Right lung (tissue), 5 donors: ENCODE measurements around the gene KCNK17. TPM values are rescaled to one million over a fixed set of nuclear protein-coding genes. Genes with fewer than 3 reads are reported as not detected.

ENCODE experiments used
- DNase-seq, 2 donors: peaks; one replicate each; pipeline ENCODE4 v3.0.0-alpha.2; 2013
- polyA plus RNA-seq, 5 donors: library from polyadenylated mRNA; unstranded; fragments of 120-200 nt; gene quantifications; one replicate each; pipeline versions ENCODE4 v1.2.1 to v1.2.3, GENCODE V29; 2013; ENCODE audit warnings: inconsistent platforms in 1 of 5, low replicate concordance in 1 of 5; ENCODE audit not compliant: insufficient read length in 5 of 5, insufficient read depth in 1 of 5

KCNK17 gene
- polyA plus RNA-seq, 5 donors, result 8.2 to 14.8 (median 14.2) TPM

DNA sequence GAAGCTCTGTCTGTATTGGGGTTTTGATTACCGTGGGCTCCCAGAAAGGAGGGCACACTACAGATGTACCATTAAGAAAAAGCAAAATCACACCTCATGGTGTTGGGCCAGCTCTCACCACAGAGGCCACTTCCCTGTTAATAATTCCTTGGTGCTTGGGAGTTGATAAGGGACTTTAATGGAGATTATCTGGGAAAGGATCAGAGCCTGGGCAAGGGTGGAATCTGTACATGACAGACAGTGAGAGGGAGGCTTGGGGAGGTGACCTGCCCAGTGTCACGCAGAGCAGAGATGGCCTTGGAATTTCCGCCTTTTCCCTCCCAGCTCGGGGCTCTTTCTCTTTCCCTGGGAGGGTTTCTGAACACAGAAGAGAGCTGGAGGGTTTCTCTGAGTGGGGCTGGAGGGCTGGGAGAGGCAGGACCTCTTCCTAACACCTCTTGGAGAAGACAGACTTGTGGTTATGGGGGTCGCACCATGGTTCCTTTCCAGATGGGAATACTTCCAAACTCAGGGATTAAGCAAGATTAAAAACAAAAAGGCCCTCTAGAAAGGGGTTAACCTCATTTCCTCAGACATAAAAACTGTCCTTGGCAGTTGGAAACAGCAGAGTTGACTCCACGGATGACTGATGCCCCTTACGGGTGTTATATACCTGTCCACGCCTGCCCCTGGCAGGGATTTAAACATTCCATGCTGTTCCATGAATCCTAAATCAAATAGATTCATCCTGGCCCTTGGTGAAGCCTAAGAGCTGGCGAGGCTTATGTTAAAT, 25.1 kb upstream of the KCNK17 start:
- no peak for DNase-seq

- DNase-seq, result no peak
Observed at GRCh38 chr6:39338397-39338796, 24.2 kb upstream of the KCNK17 start.

DNA sequence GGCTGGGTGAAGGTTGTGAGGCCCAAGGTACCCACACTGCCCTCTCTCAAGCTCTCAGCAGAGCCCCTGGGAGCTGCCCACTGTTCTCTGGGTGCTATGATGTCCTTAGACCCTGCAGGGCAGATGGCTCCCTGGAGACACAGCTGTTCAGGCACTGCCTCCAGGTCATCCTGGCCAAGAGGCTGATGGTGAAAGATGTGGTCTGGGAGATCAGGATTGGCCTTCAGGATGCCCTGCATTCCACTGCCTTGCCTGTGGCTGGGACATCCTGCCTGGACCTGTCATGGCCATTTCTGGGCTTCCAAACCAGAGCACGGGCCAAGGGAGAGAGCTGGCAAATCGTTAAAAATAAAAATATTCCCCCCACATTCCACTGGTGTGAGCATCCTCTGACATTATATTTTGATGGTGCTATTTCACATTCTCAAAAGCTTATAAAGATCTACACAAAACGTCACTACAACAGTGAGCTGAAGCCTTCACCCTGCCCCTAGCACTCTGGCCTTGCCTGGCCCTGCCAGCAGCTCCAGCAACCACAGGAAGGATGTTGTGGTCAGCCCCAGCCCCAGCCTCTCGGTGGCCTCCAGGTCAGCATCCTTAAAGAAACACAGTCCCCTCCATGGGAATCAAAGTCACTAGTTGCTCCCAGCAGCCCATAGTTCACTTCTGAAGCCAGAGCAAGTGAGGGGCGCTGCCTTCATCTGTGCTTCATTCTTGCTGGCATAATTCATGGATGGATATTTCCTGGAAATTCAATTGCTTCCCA, 21.7 kb upstream of the KCNK17 start:
- no peak for DNase-seq

DNA sequence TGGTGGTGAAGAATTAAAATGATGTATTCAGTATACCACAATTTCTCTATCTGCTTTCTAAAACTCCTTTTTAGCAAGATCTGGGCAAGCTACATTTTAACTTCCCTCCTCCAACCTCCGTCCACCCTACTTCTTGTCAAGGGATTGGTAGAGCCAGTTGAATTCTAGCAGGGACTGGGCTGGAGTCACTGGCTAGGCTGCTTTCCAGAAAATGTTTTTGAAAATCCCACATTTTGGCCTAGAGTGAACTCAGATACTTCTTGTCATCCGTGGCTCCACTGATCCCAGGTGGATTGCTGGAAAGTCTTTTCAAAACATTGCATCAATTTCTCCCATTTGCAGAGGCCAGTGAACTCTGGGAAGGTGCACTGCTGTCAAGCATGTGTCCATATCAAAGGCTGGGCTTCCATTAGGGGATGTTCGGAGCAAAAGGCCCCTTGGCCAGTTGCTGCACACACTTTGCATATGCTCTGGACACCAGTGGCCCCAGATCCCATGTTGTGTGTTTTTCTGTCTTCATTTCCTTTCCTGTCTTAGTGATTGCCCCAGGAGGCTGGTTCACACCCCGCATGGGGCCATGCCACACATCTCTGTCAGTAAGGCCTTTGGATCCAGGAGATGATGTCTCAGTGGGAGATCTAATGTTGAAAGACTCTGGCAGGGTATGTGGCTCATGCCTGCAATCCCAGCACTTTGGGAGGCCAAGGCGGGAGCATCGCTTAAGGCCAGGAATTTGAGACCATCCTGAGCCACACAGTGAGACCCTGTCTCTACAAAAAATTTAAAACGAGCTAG, 19.6 kb upstream of the KCNK17 start:
- no peak for DNase-seq

DNA sequence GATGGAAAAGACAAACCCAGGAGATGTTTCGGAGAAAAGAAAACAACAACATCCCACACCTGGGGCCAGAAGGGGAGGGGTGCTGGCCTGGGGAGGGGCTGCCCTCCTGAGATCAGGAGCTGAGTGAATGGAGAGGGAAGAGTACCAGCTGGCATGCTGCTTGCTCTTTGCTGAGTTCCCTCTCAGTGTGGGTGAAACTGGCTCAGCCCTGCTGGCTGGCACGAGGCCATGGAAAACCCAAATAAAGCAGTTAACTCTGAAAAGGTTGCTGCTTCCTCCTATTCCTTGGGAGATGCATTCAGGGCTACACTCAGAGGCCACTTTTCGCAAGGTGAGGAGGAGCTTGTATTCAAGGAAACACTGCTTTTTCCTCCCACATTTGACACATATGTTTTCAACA, 16.3 kb upstream of the KCNK17 start:
- no peak for DNase-seq

DNA sequence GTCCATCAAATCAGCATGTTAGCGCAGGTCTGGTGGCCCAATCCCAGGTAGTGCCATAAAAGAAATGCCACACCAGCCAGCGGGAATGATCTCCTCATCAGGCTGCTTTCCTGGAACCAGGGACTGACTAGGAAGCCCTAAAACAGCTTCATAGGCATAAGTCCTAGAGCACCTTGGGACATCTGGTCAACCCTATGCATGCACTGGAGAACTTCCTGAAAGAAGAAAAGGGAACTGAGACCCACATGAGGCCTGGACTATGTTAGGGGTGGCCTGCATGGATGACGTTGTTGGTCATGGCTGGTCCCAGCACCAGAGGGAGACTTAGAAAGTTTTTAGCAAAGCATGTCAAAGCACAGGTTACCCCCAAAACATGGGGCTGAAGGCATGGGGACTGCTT, 15.8 kb upstream of the KCNK17 start:
- DNase-seq, result no peak

DNA sequence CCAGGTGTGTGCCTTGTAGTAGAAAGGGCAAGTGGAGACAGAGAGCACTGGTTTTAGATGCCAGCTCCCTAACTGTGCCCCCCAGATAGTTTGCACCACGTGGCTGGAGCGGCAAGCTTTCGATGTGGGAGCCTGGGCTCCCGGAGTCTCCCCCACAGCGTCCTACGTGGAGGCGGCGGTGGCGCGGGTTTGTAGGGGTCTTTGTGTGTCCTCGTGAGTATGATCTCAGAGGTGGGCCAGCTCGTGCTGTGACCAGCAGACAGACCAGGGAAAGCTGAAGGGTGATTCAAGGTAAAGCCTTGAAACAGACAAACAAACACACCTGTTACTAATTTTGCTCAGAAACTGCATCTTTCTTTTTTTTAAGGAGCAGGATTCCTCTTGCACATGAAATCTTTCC, 13.8 kb upstream of the KCNK17 start:
- no peak for DNase-seq

DNA sequence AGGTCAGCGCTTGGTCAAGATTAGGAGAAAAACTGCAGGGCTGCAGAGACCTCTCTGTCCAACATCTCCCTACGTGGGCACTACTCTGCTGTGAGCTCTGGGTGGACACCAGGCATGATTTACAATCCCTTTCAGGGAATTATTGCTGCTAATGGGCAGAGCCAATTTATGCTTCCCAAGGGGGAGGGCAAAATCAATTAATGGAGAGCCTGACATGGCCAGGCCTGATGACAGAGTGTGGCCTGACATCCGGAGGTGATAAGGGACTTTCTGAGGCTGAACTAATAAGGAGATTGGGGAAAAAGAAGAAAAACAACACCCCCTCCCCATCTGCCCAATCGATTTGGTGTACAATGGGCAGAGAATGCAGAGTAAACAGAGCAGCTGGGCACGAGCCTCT, 13.3 kb upstream of the KCNK17 start:
- no peak for DNase-seq

DNA sequence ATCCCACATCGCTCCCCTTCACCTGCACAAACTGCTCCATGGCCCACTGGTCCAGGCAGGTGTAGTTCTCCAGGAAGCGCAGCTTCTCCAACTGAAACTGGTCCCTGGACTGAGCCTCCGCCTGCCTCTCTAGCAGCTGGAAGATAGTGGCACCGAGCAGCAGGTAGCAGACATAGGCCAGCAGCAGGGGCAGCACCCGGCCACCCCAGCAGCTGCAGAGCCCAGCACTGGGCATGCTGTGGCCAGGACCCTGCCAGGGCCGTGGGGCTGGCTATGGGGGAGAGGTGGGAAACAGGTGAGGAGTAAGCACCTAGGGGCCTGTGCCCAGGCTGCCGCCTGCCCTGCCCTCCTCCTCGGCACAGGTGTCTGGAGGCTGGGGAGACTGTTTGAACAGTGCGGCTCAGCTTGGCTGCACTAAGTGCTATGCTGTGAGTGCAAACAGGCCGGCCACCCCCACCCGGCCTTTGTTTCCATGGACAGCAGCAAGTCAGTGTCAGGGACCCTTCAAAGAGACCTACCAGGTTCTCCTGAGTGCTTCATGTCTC, 8.2 kb upstream of the KCNK17 start, which contains the start of gene KCNK16:
TSS of gene KCNK16 (minus strand) at position 397 of the 545 bp plus-strand sequence. CDS start at position 235, 162 bp downstream.
- DNase-seq, result no peak

DNA sequence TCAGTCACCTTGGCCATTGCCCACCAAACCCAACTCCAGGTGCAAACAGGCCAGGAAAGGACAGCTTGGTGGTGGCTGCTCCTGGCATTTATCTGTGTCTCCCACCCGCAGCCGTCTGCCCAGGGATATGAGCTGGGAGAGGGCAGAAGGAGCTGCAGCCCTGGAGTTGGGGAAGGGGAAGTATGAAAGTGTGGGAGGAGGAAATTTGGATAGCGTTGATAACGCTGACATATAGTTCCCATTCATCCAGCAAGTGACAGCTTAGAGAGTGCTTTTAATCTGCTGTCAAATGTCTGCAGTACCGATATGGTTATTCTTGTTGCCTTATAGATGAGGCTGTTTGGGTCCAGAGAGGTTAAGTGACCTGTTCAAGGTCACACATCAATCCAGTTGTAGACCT, 7.5 kb upstream of the KCNK17 start:
- no peak for DNase-seq

DNA sequence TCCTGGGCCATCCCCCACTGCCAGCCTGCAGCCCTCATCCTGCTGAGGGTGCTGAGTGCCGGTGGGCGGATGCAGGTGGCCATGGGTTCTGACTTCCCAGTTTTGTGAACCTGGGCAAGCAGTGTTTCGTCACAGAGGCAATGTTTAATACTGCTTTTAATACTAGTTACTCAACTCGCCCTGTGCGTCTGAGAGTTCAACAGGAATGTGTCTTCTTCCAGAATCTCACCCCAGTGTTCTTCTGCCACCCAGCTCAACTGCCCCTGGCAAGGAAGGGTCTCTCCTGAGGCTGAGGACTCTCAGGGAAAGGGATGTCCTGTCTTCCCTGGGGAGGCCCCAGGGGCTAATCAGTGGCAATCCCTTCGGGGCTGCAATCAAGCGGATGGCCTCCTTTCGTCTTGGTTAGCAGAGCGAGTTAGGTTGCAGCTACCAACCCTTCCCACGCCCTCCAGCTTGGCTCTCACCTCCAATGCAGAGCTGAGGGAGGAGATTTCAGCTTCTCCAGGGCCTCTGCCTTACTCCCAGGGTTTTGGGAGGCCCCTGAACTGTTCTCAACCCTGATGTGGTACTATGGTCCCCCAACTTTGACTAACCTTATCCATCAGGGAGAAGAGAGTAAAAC, 6.3 kb upstream of the KCNK17 start:
- no peak for DNase-seq

GRCh38 chr6:39319621-39320362, 5.6 kb upstream of the KCNK17 start:
- DNase-seq, result no peak

DNA sequence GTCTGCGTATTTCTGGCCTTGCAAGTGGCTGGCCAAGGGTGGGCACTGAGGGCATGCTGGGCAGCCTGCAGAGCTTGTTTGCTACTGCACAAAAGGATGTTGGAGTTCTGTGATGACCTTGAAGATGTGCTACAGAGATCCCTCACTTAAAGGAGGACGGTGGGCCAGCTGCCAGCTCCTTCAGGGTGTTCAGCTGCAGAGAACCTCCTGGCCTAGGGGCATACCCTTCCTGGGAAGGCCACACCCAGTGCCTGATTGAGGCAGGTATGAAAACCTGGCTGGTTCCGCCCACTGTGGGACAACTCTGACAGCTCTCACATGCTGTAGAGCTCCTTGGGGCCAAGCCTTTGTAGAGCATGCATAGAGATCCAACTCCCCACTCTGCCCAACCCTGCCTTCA, 3.0 kb upstream of the KCNK17 start:
- no peak for DNase-seq

- DNase-seq, result no peak
Observed at GRCh38 chr6:39313526-39314272, 520 bp downstream of the KCNK17 start.

DNA sequence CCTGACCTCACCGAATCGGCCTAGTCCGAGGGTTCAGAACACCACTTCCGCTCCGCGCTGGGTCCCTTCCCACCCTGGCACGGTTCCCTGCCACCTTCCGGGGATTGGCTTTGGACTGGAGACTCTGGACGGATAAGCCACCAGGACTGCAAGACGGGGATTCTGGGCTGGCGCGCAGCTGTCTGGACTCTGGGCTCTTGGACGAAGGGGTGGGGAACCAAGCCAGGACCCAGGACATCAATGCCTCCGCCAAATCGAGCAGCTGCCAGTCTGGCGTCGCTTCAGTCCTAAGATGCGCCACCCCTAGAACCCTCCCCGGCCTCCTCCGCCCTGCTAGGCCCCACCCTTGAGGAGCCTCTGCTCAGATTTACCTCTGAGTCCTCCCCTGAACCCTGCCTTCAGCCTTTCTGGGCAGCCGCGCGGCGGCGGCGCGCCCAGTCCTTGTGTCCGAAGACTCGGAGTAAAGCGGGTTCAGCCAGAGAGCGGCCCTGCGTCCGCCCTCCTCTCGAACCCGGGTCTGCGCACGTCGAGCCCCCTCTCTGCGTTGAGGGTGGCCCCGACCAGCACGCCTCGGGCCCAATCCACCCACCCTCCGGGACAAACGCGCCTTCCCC, 1.2 kb downstream of the KCNK17 start:
- peak in 1 of 2 donors; percentile 21 for DNase-seq

- DNase-seq, result no peak
Observed at GRCh38 chr6:39310542-39310941, 3.7 kb downstream of the KCNK17 start.

- peak in 1 of 2 donors; percentile 66 for DNase-seq
Observed at GRCh38 chr6:39309942-39310531, 4.2 kb downstream of the KCNK17 start.

DNA sequence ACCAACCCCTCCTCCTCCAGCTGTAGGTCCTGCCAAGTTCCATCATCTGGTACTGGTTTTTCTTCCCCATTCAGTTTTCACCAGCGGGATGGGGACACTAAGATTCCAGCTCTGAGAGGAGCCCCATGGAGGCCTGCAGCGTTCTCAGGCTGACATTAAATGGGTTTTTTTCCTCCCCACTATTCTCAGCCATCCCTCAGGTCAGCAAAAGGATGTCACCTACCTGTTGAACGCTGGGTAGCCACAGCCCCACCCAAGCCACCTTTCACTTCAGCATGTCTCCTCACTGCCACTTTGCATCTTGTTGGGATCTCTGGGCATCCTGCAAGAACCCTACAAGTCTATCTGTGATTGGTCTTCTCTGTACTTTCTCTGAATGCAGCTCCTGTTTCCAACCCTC, 6.8 kb downstream of the KCNK17 start:
- no peak for DNase-seq

- DNase-seq, result no peak
Observed at GRCh38 chr6:39304951-39305350, 9.3 kb downstream of the KCNK17 start.
